Activated T-helper 1 cell treated with anti-CD3 and anti-CD28 coated beads, Interleukin-2, amount 50 U/mL, for 16 hours (primary cell): Measurements from ENCODE around the gene SRPK3.
"Not testable (repeated sequence)": the region's sequence is repeated elsewhere in the genome, so short reads cannot be mapped to it uniquely, and the experiment has no call there.

Experiments used
- DNase-seq, 2 donors: peaks; one replicate each; pipeline ENCODE4 v3.0.0-alpha.2; 2020; ENCODE audit warnings: low read depth in 1 of 2, low spot score in 1 of 2

The SRPK3 gene, protein sequence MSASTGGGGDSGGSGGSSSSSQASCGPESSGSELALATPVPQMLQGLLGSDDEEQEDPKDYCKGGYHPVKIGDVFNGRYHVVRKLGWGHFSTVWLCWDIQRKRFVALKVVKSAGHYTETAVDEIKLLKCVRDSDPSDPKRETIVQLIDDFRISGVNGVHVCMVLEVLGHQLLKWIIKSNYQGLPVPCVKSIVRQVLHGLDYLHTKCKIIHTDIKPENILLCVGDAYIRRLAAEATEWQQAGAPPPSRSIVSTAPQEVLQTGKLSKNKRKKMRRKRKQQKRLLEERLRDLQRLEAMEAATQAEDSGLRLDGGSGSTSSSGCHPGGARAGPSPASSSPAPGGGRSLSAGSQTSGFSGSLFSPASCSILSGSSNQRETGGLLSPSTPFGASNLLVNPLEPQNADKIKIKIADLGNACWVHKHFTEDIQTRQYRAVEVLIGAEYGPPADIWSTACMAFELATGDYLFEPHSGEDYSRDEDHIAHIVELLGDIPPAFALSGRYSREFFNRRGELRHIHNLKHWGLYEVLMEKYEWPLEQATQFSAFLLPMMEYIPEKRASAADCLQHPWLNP

GRCh38 chrX:153780678-153781427 lies at the start of gene SRPK3:
Gene SRPK3 (plus strand): TSS chrX:153781041. CDS start chrX:153781087, 46 bp downstream.
- no peak for DNase-seq

GRCh38 chrX:153731117-153731844 lies 49.6 kb upstream of the SRPK3 start:
- DNase-seq: no peak

- no peak for DNase-seq
These were observed 49.0 kb upstream of the SRPK3 start for GRCh38 chrX:153731845-153732215.

DNA sequence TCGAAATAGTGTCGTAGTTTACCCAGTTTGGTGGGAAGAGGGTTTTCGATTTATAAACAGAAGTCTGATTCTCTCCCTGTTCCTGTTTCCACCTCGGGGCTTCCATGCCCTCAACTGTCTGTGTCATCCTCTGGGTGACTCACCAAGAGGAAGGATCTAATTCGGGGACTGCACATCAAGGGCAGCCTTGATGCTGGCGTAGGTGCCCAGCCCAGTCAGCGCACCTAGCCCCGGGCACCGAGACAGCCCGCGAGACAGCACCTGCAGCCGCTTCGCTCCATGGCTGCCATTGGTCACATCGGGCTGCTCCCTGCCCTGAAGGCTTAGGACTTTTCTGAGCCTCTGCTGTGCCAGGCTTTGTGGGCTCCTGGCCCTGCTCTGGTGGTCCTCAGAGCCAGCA lies 48.4 kb upstream of the SRPK3 start:
- DNase-seq: no peak

DNA sequence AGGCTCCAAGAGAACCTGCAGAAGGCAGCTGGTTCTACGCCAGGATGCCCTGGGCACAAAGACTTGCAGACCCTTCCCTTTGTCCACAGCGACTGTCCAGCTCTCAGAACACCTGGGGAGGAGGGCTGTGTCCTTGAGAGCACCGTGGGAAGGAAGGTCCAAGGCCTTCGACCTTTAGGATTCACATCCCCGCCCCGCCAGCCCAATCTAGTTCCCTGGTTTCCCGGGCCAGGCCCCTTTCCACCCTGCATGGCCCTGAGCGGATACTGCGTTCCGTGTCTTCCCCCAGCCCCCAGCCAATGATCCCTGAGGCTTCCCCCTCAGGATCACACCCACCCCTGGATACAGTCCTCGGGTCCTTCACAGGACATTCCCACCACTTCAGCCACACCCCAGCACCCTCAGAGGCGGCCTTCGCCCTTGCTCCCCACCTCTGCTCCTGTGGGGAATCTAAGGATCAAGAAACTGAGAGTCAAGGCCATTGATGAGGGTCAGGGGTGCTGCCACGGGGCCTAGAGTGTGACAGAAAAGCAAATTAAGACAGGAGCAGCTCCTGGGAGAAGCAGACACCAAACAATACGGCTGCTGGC lies 47.1 kb upstream of the SRPK3 start:
- DNase-seq: no peak

GRCh38 chrX:153734871-153735270 lies 46.0 kb upstream of the SRPK3 start:
- no peak for DNase-seq

- no peak for DNase-seq
These were observed 45.6 kb upstream of the SRPK3 start for GRCh38 chrX:153735274-153735673.

DNA sequence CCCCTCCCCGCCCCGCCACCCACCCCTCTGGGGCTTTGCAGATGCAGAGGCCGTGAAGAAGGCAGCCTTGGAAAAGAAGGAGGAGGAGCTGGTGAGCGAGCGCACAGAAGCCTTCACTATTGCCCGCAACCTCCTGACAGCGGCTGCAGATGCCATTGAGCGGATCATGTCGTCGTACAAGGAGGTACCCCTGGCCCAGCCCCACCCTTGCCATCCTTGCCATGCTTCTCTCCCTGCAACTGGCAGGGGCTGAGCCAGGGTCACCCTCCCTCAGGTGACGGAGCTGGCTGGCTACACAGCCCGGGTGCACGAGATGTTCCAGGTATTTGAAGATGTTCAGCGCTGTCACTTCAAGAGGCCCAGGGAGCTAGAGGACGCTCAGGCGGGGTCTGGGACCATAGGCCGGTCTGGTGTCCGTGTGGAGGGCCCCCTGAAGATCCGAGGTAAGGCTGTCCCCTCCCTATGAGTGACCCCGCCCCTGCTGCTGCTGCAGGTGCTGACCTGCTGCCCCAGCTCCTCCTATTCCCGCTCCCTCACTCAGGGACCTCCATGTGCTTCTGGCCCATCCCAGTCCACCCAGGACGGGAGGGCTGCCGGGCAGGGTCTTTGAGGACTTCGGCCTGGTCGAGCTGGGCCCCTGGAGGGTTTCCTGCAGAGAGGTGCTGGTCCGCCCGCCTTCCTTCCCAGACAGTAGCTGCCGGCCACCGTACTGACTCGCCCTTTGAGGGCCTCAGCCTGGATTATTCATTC lies 44.6 kb upstream of the SRPK3 start:
- no peak for DNase-seq

GRCh38 chrX:153736871-153737441 lies 43.9 kb upstream of the SRPK3 start:
- DNase-seq: no peak

DNA sequence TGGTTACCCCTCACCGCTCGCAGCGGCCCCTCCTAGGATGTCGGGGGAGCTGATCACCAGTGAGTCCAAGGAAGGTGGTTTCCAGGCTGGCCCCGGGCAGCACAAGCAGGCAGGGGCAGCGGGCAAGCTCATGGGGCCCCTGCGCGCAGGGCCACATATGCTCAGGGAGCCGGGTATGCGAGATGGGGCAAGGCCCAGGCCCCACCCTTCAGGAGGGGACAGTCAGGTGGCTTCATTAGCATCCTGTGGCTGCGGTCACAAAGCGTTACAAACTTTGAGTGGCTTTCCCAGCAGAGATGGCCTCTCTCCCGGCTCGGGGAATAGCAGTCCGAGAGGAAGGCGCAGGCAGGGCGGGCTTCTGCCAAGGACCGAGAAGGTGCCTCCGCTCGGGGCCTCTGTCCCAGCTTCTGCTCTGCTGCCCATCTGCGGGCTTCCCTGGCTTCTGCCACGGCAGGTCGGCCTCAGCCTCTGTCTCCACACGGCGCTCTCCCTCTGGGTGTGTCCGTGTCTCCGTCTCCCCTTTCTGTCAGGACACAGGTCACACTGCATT lies 42.7 kb upstream of the SRPK3 start:
- DNase-seq: no peak

DNA sequence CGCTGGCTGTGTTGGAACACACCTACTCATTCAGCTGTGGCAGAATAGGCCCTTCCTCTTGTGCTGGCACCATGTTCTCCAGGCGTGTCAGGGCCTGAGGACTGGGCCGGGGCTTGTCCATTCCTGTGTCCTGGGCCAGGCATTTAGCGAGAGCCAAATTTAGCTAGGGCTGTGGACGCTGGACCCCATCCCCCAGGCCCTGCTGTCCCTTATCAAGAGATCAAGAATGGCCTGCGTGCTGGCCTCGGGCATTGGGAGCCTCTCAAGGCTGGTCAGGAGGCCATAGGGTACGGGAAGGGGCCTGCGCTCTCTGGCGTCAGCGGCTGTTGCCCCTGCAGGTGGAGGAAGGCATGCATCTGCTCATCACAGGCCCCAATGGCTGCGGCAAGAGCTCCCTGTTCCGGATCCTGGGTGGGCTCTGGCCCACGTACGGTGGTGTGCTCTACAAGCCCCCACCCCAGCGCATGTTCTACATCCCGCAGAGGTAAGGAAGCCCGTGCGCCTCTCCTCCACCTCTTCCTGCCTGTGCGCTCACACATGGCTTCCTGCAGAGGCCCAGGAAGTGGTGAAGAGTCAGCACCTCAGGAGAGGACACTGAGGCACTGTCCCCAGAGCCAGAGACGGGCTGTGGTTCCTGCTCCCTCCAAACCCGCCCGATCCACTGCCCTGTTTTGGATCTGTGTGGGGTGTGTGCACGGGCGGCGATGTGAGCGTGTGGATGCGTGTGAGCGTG lies 40.9 kb upstream of the SRPK3 start:
- no peak for DNase-seq

GRCh38 chrX:153740631-153741222 lies 40.1 kb upstream of the SRPK3 start:
- DNase-seq: no peak

DNA sequence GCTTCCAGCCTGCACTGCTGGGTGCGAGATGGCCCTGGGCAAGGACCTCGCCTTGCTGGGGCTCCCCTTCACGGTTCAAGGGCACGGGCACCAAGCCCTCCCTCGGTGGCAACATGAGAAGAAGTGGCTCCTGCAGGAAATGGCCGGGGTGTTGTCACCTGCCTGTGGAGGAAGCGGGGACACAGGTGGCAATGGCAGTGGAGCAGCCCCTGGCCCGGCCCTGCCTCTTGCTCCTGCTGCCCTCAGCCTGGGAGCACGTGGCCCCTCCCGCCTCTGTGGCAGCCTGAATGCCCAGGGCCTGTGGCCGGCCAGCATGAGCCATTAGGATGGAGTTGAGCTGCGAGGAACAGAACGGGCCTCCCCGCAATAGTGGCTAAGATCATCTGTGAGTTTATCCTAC lies 39.4 kb upstream of the SRPK3 start:
- no peak for DNase-seq

DNA sequence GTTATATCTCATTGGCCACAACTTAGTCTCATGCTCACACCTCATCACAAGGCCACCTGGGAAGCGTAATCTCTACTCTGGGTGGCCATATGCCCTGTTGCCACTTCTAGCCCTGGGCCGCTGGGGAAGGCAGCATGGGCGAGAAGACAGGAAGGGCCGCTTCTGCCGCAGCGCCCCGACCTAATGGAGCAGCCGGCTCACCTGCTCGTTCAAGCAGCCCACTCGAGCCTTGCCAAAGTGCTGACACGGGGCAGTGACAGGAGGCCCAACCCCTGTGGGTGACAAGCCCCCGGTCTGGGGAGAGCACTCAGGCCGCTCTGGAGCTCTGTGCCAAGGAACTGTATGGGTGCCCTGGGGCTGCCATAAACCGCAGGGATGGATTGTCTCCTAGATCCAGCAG lies 38.7 kb upstream of the SRPK3 start:
- DNase-seq: not testable (repeated sequence)

GRCh38 chrX:153742796-153743467 lies 37.9 kb upstream of the SRPK3 start:
- DNase-seq: not testable (repeated sequence)

- not testable (repeated sequence) for DNase-seq
These were observed 37.2 kb upstream of the SRPK3 start for GRCh38 chrX:153743468-153744209.
